GM21576 (cell line): Measurements from ENCODE around the gene PDE1C.
"Not testable (repeated sequence)": the region's sequence is repeated elsewhere in the genome, so short reads cannot be mapped to it uniquely, and the experiment has no call there.

Source experiments
- ATAC-seq: cut with Tn5 transposase; IDR thresholded peaks from one replicate; pipeline ENCODE4 v1.9.1; 2021; ENCODE audit warnings: mild to moderate bottlenecking, moderate library complexity; ENCODE audit not compliant: unreplicated experiment

PDE1C gene

DNA sequence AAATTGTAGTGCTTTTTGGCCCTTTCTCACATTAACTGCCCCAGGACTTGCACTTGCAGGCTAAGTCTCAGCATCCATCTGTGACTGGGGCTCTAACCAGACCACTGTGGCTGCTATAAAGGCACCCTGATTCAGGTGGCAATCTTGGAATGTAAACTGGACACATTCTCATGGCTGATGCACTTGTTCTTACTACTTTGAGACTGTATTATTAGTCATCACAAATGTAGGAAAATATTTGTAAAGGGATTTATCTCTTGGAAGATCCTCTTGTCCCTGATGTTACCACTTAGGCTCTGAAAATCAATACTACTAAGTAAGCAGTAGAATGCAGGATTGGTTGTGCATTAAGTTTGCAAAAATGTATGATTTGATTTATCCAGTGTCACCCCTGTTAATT is 25.0 kb downstream of the PDE1C start:
- ATAC-seq, result no peak

DNA sequence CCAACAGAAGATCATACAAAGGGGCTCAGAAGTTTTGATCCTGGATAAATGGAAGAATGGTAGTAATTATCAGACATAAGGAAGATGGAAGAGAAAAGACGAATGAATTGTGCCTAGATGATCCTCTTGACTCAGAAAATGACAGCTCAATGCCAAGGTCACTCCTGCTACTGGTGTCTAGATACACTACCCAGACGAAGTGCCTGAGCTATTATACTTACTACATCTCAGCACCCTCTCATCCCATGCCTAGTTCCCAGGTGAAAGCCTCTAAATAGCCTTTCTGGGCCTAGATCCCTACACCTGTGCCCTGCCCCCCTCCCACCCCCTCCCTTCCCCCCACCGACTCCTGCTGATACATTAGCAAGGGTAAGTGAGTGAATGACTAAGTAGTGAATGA is 25.5 kb downstream of the PDE1C start:
- ATAC-seq, result no peak

DNA sequence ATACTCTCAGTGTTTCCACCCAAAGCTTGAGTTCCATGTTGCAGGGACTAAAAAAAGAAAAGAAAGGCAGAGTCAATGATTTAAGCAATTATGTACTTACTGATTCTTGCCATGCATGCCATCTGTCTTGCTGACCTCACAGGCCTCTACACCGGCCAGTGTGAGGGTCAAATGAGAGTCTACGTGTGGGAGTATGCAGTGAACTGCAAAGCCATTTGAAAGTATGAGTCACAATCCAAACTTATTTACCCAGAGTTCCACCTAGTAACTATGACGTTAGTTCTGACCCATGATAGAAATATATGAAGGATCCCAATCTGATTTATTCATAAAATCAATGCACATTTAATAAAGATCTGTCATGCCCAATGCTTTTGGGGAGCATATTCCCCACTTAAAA is 26.5 kb downstream of the PDE1C start:
- ATAC-seq, result no peak

DNA sequence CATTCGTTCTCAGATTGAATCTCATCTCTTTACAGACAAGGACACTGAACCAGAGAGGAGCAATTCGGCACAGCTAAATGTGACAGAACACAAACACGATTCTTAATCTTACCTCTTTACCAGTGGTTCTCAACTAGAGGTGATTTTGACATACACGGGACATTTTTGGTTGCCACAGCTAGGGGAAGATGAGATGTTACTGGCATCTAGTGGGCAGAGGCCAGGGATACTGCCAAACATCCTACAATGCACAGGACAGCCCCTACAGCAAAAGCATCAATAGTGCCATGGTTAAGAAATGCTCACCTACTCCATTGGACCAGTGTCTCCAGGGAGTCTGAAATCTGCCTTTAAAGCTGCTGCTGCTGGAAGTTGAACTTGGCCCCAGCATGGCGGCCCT is 27.3 kb downstream of the PDE1C start:
- ATAC-seq, result no peak

DNA sequence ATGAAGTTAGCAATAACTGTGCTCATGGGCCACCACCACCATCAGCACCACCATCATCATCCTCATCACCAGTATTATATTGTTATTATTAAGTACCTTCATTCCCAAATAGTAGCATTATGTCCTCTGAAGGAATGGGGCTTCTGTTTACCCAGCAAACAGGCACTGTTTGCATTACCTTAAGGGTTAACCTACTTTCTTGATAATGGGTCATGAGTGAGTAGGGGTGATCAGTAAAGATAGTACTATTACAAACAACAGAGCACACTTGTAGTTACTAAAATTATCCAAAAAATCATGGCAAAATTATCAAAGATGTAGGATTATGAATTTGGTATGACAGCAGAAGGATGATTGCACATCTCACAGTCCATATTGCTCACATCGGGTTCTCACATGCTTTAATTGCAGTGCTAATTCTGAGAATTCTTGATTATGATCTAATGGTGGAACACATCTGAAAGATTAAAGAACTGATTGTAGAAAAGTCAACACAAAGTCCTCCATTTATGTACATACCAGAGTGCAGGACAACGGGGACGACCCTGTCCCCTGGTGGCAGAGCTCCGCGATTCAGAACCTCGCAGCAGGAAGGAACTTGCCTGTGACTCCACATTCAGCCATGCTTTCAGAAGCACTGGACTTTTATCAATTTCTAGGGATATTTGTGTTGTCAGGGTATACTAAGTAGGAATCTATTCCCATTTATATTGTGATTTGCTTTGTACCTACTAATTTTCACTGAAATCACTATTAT is 31.0 kb downstream of the PDE1C start:
- ATAC-seq, result no peak

DNA sequence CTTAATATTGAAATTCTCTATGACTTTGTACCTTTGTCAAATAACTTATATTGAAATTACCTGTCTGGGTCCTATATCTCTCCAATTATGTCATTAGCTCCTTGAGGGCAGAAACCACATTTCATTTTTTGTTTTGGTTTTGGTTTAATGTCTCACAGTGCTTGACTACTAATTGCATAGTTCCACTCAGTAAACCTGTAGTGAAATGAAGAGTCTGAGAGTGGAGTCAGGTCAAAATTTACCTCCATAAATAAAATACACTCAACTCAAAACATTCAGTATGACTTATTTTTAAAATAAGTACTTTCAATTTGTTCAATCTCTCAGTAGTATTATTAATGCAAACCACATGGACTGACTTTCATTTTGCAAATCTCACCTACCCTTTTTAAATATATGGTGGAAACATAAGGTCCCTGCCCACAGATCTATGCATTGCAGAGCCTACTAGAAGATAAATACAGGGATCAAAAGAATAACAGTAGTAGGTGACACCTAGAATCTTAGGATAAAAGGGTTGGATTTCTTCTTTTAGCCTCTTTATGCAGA is 32.5 kb downstream of the PDE1C start:
- ATAC-seq, result peak; percentile 84

DNA sequence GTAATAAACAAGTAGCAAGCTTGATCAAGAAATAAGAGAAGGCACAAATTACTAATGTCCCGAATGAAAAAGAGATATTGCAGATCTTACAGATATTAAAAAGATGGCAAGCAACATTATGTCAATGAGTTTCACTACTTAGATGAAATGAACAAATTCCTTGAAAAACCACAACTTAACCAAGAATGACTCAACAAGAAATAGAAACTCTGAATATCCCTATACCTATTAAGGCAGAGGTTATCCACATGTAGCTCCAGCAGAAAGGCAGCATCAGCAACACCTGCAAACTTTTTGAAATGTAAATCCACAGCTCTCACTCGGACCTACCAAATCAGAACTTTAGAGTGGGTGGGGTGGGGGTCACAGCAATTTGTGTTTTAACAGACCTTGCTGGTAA is 33.6 kb downstream of the PDE1C start:
- ATAC-seq, result no peak

DNA sequence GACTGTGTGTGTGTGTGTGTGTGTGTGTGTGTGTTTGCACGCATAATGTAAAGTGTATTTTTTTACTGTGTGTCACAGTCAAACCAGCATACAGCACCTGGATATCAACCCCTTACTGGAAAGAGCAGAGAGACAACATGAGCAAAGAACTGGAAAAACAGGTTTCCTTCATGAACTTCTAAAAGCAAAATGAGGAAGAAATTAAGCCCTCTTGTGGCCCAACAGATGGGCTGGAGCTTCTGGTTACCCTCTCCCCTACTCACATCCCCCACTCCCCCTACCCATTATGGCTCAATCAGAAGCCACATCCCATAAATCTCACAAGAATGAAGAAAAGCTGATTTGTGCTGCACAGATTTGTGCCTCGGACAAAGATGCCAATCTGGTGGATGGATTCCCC is 36.2 kb downstream of the PDE1C start:
- ATAC-seq, result no peak

DNA sequence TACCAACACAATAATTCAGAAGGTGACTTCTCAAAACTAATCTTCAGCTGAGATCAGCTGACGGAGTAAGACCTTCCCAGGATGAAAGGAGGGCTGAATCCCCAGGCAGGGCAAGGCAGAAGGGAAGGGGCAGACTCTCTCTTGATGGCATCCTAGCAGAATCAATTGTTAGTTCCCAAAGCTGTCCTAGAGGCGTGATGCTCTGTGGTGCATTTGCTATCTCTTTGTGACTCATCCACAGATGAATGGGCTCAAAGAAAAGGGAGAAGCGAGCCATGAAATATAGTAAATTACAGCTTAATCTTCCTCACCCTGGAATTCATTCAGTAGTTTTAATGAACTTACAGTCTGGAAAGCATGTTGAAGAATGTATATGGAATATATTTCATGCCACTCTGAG is 37.2 kb downstream of the PDE1C start:
- no peak for ATAC-seq

DNA sequence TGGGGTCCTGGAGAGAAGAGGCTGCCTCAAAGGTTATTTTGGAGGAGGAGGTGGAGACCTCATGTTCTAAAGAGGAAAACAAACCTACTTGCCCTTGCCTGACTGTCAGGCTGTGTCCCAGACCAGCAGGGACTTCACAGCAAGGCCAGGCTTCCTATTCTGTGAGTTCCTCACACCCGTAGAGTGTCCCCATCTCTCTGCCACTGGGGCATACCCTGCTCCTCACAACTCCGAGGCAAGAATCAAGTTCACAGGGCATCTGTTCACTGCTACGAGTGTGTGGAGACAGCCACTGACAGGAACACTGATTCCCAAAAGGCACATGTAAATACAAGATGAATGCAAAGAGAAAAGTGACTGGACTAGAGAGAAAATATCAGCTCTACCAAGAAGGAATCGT is 38.0 kb downstream of the PDE1C start:
- ATAC-seq, result no peak

DNA sequence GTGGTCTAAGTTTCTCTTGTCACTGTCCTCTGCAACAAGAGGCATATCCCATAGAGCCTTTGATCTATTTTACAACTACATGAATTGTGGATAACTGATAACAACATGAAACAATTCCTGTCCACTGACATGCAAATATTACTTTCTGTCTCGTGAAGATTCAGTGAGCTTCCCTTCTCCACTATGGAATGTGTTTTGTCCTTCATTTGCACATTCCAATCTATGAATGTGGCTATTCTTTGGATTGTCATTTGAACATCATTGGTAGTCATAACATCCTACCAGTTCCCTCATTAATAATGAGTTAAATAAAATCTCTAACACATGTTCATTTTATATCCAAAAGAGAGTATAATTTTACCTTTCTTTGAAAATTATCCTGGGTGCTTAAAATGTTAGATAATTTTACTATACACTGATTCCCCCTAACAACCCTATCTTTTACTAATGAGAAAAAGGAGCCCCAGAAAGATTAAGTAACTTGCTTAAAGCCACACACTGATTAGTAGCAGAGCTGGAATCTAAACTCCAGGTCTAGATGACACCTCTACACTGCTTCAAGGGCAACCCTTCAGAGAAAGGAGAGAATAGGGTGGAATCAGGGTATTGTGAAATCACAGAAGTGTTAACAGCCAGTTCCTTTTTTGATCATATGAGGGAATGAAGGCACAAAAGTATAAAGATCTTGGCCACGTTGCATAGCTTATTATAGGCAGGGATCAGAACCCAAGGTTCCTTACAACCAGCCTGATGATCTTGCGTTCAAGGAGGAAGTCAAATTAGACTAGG is 39.1 kb downstream of the PDE1C start:
- ATAC-seq, result no peak

DNA sequence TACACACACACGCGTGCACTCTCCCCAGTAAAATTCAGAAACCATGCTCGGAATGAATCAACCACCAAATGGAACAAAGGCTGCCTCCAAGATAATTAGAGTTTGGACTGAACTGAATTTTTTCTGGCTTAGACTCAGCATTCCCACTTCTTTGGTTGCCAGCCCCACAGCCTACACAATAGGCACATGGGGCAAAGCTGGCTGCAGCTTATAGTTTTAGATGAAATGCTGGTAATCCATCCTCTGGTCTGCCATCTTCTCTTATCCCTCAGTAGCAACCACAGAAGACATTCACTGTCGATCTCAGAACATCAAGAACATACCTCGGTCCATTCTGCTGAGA is 44.2 kb downstream of the PDE1C start:
- ATAC-seq, result no peak

DNA sequence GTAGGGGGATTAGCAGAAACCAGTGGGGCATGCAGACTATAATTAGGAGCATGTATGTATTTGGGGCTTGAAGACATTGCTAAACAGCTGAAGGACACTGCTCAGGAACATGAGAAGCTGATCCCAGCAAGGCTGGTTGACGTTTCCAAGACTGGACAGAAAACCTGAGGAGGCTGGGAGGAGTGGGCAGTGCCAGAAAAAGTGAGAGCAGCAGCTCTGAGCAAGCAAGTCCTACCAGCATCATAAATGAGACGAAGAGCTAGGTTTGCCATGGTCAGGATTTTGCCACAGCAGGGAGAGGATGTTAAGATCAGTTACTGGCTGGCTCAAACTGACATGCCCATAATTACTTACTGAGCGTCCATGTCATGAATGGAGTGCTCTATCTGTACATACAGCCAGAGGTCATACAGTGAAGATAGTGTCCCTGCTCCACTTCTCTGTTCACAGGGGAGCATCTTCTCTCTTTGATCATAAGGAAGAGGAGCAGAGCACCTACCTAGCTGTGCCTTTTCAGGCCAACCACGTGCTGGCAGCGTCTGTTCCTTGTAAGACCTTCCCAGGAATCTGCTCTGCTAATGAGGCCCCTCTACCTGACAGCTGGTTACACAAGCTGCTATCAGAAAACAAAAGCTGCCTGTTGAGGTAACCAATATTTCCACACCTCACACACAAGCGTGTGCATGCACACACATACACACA is 44.7 kb downstream of the PDE1C start:
- ATAC-seq, result no peak

DNA sequence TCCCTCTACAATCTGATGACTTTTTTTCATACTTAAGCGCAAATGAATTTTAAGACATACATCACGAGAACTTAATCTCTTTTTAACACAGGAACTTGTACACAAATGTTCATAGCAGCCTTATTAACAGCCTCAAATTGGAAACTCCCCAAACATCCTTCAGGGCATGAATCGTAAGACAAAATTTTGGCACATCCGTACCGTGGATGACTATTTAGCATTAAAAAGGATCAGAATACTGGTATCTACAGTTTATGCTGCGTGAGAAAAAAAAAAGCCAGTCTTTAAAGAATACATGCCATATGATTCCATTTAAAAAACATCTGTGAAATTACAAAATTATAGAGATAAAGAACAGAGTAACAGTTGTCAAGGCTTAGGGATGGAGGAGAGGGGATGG is 46.8 kb downstream of the PDE1C start:
- no peak for ATAC-seq

DNA sequence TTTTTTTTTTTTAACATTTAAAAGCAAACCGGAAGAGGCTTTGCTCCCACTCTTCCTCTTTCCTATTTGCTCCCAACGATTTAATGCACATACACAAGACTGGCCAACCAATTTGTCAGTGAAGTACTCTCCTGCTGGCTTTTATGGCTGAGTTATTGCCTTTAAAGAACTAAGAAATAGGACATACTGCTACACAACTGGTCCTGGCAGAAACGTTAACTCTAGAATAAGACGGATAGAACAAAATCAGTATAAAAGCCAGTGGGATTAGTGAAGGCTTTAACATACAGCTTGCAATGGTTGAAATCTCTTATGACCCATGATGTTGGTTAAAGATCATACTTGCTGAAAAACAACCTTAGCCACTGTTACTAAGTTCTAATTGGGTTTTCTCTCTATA is 47.2 kb downstream of the PDE1C start:
- ATAC-seq, result no peak

DNA sequence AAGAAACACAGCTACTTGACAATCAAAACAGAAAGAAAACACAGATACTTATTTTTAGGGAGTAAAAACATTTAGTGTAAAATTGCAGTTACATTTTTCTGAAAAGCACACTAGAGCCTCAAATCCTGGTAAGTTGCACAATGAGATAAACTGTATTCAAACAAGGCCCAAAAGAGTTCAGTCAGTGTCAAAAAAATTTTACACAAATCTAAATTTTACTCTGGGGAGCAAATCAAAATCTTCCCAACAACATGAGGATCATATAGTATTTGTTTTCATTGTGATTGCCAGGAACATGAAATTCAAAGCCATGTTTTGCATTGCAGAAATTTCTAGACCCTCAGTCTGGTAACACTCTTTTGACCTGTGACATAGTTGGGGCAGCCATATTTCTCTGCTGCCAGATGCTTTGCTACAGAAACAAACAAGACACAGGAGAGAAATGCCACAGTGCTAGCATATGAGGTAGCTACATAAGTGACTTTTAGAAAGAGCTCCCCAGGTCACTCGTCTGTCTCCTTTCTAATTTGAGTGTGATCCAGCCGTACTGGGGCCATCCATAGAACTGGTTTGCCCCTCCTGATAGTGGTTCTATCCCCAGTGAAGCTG is 49.6 kb downstream of the PDE1C start:
- ATAC-seq, result no peak

DNA sequence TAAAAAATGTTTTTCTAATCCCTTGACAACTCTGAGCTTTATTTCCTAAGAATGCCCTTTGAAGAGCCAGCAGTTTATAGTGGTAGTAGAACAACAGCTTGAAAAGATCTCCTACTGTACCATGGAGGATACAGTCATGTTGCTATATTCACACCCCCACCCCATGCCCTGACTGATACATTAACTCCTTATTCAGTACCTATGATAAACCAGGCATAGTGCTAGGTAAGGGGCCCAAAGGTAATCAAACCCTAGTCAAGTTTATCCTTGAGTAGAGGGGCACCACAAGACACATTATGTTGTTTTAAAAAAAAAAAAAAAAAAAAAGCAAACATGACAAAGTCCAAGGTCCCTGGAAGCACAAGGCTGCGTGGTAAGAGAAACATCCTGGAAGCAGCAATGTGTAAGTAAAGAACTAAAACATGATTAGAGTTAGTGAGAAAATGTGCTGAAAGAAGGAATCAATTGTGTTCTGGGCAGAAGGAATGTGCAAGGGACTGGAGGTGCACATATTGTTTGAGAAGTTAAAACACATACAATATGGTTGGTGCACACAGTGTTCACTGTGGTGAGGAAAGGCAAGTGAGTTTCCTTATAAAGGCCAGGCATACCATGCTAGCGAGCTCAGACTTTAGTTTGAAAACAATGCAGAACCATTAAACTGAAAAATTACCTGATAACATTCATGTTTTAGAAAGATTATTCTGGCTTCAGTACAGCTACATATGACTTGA is 51.2 kb downstream of the PDE1C start:
- ATAC-seq, result no peak

DNA sequence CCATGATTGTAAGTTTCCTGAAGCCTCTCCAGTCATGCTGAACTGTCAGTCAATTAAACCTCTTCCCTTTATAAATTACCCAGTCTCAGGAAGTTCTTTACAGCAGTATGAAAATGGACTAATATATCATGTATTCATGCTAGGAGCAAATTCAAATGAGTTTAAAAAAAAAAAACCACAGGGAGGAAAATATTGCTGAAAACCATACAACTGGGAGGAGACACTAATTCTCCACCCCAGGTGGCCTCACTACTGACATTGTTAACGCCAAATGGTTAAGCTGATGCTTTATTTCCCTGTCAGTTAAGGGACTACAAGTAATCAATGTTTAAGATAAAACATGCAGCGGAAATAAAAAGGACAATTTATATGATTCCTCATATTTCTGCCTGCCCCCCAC is 55.1 kb downstream of the PDE1C start:
- ATAC-seq, result no peak

DNA sequence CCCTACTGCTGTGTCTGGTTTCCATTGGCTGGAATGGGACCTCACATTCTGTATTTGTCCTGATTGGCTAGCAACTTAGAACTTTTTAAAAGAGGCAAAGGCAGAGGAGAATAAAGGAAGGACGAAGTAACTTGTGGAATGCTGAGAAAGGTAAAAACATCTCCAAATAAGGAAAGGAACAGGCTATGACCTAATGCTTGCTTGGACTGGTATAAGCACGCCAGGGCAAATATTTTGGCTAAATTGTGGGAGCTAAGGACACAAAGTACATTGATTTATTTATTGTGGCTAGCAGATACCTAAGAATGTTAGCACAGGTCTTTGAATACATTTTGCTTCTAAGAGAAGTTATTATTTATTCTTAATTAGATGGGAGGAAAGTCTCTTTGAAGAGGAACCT is 56.7 kb downstream of the PDE1C start:
- not testable (repeated sequence) for ATAC-seq

DNA sequence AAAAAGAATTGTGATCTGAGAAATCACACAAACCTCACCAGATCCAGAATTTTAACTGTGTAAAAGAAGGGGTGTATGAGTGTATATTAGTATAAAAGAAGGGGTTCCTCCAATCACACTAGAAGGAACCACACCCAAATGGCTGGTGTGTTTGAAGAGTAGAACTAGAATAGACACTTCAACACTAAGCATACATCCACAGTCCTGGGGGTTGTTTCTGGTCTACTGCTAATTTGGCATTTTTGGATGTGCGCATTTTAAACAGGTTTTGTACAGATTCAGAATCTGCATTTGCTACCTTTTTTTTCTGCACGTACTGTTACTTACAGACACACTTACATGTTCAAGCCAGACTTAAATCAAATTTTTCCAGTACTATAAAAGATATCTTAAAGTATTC is 64.6 kb downstream of the PDE1C start:
- no peak for ATAC-seq

DNA sequence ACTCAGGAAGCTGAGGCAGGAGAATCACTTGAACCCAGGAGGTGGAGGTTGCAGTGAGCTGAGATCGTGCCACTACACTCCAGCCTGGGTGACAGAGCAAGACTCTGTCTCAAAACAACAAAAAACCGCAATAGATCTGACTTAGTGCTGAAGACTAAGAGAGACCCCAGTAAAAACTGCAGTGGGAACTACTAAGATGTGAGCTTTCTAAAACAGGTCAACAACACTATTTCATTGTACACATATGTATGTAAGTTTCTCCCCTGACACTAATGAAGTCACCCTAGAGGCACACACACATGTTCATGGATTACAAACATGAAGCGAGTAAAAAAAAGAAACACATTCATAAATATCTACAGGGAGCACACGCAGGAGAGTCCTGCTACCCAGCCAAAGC is 68.3 kb downstream of the PDE1C start:
- no peak for ATAC-seq
